Ovary (tissue), 9 donors: ENCODE results near the gene CHD9NB. TPM values are rescaled to one million over a fixed set of nuclear protein-coding genes. Genes with fewer than 3 reads are reported as not detected.

Experiments
- DNase-seq, 5 donors: peaks; one replicate each; pipeline ENCODE4 v3.0.0-alpha.2; 2019 to 2020
- H3K27ac ChIP-seq, 2 donors: fragments of 200-600 bp; one replicate each; pipeline versions ENCODE4 v1.5.1 to v1.8.0; 2019 to 2022
- H3K27me3 ChIP-seq: fragments of 200-600 bp; one replicate; pipeline ENCODE4 v1.8.0; 2022
- H3K36me3 ChIP-seq: fragments of 200-600 bp; sonication (generic); one replicate; pipeline ENCODE4 v1.5.1; 2019
- H3K4me1 ChIP-seq: one replicate; pipeline ENCODE4 v1.8.1; 2013; ENCODE audit warnings: mild to moderate bottlenecking, moderate library complexity; ENCODE audit not compliant: insufficient read depth
- H3K4me3 ChIP-seq: fragments of 200-600 bp; sonication (generic); one replicate; pipeline ENCODE4 v1.5.1; 2017
- H3K9me3 ChIP-seq, 2 donors: fragments of 200-600 bp in 1 of 2; sonication (generic) in 1 of 2; one replicate each; pipeline versions ENCODE4 v1.5.1 to v1.8.1; 2013 to 2019; ENCODE audit warnings: mild to moderate bottlenecking in 1 of 2, moderate library complexity in 1 of 2
- CTCF ChIP-seq, 3 donors: fragments of 450-650 bp in 2 of 3; fragments of 200-600 bp in 1 of 3; IDR thresholded peaks; one replicate each; pipeline versions ENCODE4 v1.5.1 to v1.8.0; 2016 to 2022; ENCODE audit warnings: antibody characterized with exemption in 3 of 3, mild to moderate bottlenecking in 1 of 3
- EP300 ChIP-seq: sonication (generic); formaldehyde crosslinking; IDR thresholded peaks from one replicate; pipeline ENCODE4 v1.6.1; 2017; ENCODE audit warnings: antibody characterized with exemption
- POLR2A ChIP-seq: fragments of 450-650 bp; IDR thresholded peaks from one replicate; pipeline ENCODE4 v1.6.1; 2017; ENCODE audit warnings: antibody characterized with exemption, mild to moderate bottlenecking, moderate library complexity
- WGBS, 3 donors: extraction: QIAGEN DNeasy Blood & Tissue Kit in 1 of 3; methylation state at CpG; one replicate each; pipeline versions ENCODE4 v1.1.5 to v1.1.7; 2013 to 2017; 5-methylcytosine and 5-hydroxymethylcytosine counted together
- intact Hi-C, 4 donors: fragments of 100-400 bp; cut with DNase I; formaldehyde crosslinking; loops; one replicate each; pipeline versions ENCODE4 v1.11.0 to v1.15.1; 2022 to 2023
- polyA plus RNA-seq, 2 donors: library from polyadenylated mRNA; stranded (reverse); fragments of 200-250 nt in 1 of 2; fragments of 350-450 nt in 1 of 2; fragmentation: Illumina TruSeq in 1 of 2; extraction: RNeasy Lipid Tissue Mini Kit (QIAGEN cat#74804) in 1 of 2; gene quantifications; one replicate each; pipeline ENCODE4 v1.2.3, GENCODE V29; 2013 to 2014
- total RNA-seq, 7 donors: library from RNA; depleted of rRNA in 2 of 7; stranded (reverse); fragments of >200 nt in 2 of 7; fragmentation: NEBNext Ultra II Directional in 3 of 7; extraction: Animal tissue kit (Norgen Biotek cat#: 25700) in 3 of 7; gene quantifications; one replicate each; pipeline versions ENCODE4 v1.1.0 to v1.2.4, GENCODE V29; 2016 to 2023
- donor health status: DM: no; HTN: no; CAD: no; lungs with moderate emphysema.
- donor health status: DM: no; HTN: no; CAD: no.
- donor health status: Bipolar disorder and iron deficiency.
- donor health status: DM: yes; HTN: yes; CAD: no.
- donor health status: DM: no; HTN: no; CAD: no.
- donor health status: DM: yes; HTN: yes; CAD: no.

The CHD9NB gene
- total and polyA plus RNA-seq, 9 donors = 0.15 to 91.1 (median 1.6) TPM; not detected in 1

GRCh38 chr16:53085369-53085843 lies 32.7 kb upstream of the CHD9NB start:
- H3K4me1 ChIP-seq = peaks cover 22% of the 10 kb centered on the region
- DNase-seq = peak in 4 of 5 donors; percentile 33 to 59 (median 55)
- intact Hi-C loops = no loop called here
- H3K36me3 ChIP-seq = no peaks in the 10 kb centered on the region
- no peak overlapping the region for H3K4me3 ChIP-seq
- WGBS, 3 donors = 7 to 14% (median 7%) methylated on average over 4 of the region's 4 CpGs
- H3K9me3 ChIP-seq = no peaks in the 10 kb centered on the region
- no peaks in the 10 kb centered on the region for H3K27me3 ChIP-seq
- TF ChIP-seq EP300 = no peak
- TF ChIP-seq CTCF (IDR thresholded peaks at IDR 0.05) = no peak
- no peak for TF ChIP-seq POLR2A
- H3K27ac ChIP-seq = peak overlapping the region; percentile 15 to 70

DNA sequence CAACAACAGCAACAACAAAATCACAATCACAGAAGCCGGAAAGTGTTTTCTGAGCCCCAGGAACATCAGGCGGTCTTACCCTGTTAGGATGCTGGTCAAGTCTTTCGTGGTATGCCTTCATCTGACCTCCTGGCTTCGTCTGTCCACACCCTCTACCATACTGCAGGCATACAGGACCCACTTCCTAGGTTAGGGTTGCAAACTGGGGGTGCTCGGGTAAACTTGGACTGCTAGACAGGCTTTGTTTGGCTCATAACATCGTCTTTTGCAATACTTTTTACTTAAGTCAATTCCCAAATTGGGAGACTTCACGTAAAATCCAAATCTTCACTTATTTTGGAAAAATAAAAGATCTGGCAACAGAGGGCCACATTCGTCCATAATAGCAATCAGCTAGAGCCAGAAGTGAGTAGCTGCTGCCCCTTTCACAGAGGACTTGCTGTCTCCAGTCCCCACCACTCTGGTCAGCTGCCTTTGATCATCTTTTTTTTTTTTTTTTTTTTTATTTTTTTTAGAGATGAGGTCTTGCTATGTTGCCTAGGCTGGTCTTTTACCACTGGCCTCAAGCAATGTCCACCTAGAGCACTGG lies 32.1 kb upstream of the CHD9NB start:
- no peaks in the 10 kb centered on the region for H3K27me3 ChIP-seq
- 53 to 56% (median 55%) methylated on average over 8 of the region's 8 CpGs for WGBS, 3 donors
- intact Hi-C loops = no loop called here
- TF ChIP-seq CTCF (IDR thresholded peaks at IDR 0.05) (no peak), EP300 (no peak), POLR2A (no peak)
- no peaks in the 10 kb centered on the region for H3K36me3 ChIP-seq
- H3K4me1 ChIP-seq = peaks cover 23% of the 10 kb centered on the region
- DNase-seq = peak in 1 of 5 donors; percentile 49
- H3K27ac ChIP-seq = peak overlapping the region; percentile 15 to 70
- no peaks in the 10 kb centered on the region for H3K9me3 ChIP-seq
- H3K4me3 ChIP-seq = no peak overlapping the region

- no peak for DNase-seq
- no peak for TF ChIP-seq CTCF (IDR thresholded peaks at IDR 0.05)
- TF ChIP-seq EP300 = no peak
- no peak for TF ChIP-seq POLR2A
- peaks cover 22% of the 10 kb centered on the region for H3K4me1 ChIP-seq
- H3K9me3 ChIP-seq = no peaks in the 10 kb centered on the region
- WGBS, 3 donors = 90 to 93% (median 90%) methylated on average over 4 of the region's 4 CpGs
- no peaks in the 10 kb centered on the region for H3K27me3 ChIP-seq
- H3K4me3 ChIP-seq = no peak overlapping the region
- intact Hi-C loops = no loop called here
- no peaks in the 10 kb centered on the region for H3K36me3 ChIP-seq
- peak overlapping the region in 1 of 2 donors; percentile 17 for H3K27ac ChIP-seq
Observed at GRCh38 chr16:53084141-53084541, 31.4 kb upstream of the CHD9NB start.

GRCh38 chr16:53083119-53083518 lies 30.4 kb upstream of the CHD9NB start:
- no peak overlapping the region for H3K27ac ChIP-seq
- TF ChIP-seq POLR2A (no peak), CTCF (IDR thresholded peaks at IDR 0.05) (no peak), EP300 (no peak)
- no peaks in the 10 kb centered on the region for H3K36me3 ChIP-seq
- WGBS, 3 donors = 54 to 71% (median 66%) methylated on average over 1 of the region's 1 CpG
- intact Hi-C loops = no loop called here
- H3K9me3 ChIP-seq = no peaks in the 10 kb centered on the region
- no peak overlapping the region for H3K4me3 ChIP-seq
- H3K4me1 ChIP-seq = peaks cover 22% of the 10 kb centered on the region
- H3K27me3 ChIP-seq = no peaks in the 10 kb centered on the region
- DNase-seq = no peak
